ENCODE measurements around the gene PLA2R1.

Gene PLA2R1

DNA sequence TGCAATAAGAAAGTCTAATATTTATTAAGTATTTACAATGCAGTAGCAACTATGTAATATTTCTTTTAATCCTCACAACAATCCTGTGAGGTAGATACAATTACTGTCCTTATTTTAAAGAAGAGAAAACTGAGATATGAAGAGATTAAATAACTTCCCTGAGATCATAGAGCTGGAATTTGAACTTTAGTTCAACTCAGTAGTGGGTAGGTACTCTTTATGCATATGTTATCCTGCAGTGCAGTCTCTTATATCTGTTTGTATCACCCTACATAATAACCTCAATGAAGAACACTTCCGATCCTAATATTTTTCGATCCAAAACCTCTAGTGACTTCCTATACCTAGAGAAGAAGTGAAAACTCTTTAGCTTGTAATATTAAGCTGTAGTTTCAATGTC, 64.2 kb downstream of the PLA2R1 start:
- DNase-seq (ENCODE audit: low spot score in 2 of 2) (no peak), ATAC-seq (ENCODE audit: low read depth) (no peak)
- no peak overlapping the region for H3K4me3 Mint-ChIP-seq
- no peak overlapping the region for H3K27ac Mint-ChIP-seq
- no peaks in the 10 kb centered on the region for H3K4me1 Mint-ChIP-seq
- peaks cover 3% of the 10 kb centered on the region for H3K9me3 Mint-ChIP-seq
- H3K27me3 Mint-ChIP-seq, result peaks cover 8% of the 10 kb centered on the region
- no peaks in the 10 kb centered on the region for H3K36me3 Mint-ChIP-seq

GRCh38 chr2:159996792-159997546, 65.4 kb downstream of the PLA2R1 start:
- H3K9me3 Mint-ChIP-seq, result peaks cover 3% of the 10 kb centered on the region
- H3K27me3 Mint-ChIP-seq, result peaks cover 8% of the 10 kb centered on the region
- H3K4me1 Mint-ChIP-seq, result no peaks in the 10 kb centered on the region
- DNase-seq (ENCODE audit: low spot score in 2 of 2) (no peak), ATAC-seq (ENCODE audit: low read depth) (no peak)
- no peak overlapping the region for H3K27ac Mint-ChIP-seq
- no peaks in the 10 kb centered on the region for H3K36me3 Mint-ChIP-seq
- no peak overlapping the region for H3K4me3 Mint-ChIP-seq

DNA sequence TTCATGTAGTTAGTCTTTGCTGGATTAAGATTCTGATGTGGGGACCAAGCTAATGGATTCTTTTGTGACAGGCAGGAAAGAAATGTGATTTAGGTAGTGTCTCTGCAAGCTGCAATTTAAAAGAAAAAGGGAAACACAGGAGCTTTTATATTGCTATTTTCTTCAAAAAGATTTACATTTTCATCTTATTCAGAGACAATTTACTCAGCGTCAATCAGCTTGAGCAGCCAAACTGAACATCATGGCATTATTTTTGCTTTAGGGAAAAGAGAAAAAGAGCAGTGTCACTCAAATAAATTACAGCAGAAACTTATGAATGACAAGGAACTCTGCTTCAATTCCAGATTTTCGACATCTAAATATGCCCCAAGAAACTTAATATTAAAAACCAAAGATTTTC, 67.4 kb downstream of the PLA2R1 start:
- H3K9me3 Mint-ChIP-seq, result no peaks in the 10 kb centered on the region
- H3K27me3 Mint-ChIP-seq, result peaks cover 10% of the 10 kb centered on the region
- DNase-seq (ENCODE audit: low spot score in 2 of 2), result no peak
- no peak overlapping the region for H3K27ac Mint-ChIP-seq
- no peaks in the 10 kb centered on the region for H3K36me3 Mint-ChIP-seq
- no peak overlapping the region for H3K4me3 Mint-ChIP-seq
- H3K4me1 Mint-ChIP-seq, result no peaks in the 10 kb centered on the region
- ATAC-seq (ENCODE audit: low read depth), result no peak

DNA sequence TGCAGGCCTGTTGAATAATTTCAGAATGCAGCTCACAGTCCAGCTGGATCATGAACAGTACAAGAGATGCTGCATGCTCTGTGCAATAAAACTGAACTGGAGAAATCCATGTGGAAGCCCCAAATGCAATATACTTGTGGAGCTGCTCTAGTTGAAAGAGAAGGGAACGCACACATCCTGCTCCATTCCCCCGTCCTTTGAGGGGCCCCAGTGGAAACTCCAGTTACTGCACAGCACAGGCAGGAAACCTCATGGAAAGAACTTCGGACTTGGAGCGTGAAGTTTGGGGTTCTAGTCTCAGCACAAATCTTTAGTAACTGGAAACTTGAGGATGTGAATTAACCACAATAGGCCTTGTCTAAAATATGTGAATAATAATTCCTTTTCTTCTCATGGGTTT, 73.2 kb downstream of the PLA2R1 start:
- Mint-ChIP-seq H3K27ac (no peak overlapping the region), H3K27me3 (peaks cover 12% of the 10 kb centered on the region), H3K4me3 (no peak overlapping the region), H3K4me1 (no peaks in the 10 kb centered on the region), H3K36me3 (no peaks in the 10 kb centered on the region), H3K9me3 (no peaks in the 10 kb centered on the region)
- ATAC-seq (ENCODE audit: low read depth), result no peak
- DNase-seq (ENCODE audit: low spot score in 2 of 2), result no peak

GRCh38 chr2:159988412-159988970, 73.9 kb downstream of the PLA2R1 start:
- no peaks in the 10 kb centered on the region for H3K9me3 Mint-ChIP-seq
- H3K27ac Mint-ChIP-seq, result no peak overlapping the region
- H3K36me3 Mint-ChIP-seq, result no peaks in the 10 kb centered on the region
- peaks cover 12% of the 10 kb centered on the region for H3K27me3 Mint-ChIP-seq
- H3K4me3 Mint-ChIP-seq, result no peak overlapping the region
- no peaks in the 10 kb centered on the region for H3K4me1 Mint-ChIP-seq
- no peak for ATAC-seq (ENCODE audit: low read depth)
- DNase-seq (ENCODE audit: low spot score in 2 of 2), result no peak

DNA sequence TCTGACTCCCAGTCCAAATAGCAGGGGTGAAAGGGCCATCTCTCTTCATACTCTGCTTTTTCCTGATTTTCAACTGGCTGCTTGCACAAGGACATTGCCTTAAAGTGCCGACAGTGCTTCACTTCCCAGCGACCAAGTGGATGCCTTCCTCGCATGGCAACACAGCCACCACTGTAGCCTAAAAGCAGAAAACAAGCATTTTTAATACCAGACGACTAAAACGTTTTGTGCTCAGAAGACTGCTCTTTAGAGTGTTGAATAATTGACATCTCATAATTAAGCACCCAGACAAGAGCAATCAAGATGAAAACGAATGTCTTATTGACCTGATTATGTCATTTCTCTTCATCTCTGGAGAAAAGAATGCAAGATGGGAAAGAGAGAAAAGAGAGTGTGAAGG, 75.2 kb downstream of the PLA2R1 start:
- H3K9me3 Mint-ChIP-seq, result no peaks in the 10 kb centered on the region
- H3K4me1 Mint-ChIP-seq, result no peaks in the 10 kb centered on the region
- ATAC-seq (ENCODE audit: low read depth), result no peak
- no peak for DNase-seq (ENCODE audit: low spot score in 2 of 2)
- H3K36me3 Mint-ChIP-seq, result no peaks in the 10 kb centered on the region
- H3K27me3 Mint-ChIP-seq, result peaks cover 10% of the 10 kb centered on the region
- no peak overlapping the region for H3K27ac Mint-ChIP-seq
- no peak overlapping the region for H3K4me3 Mint-ChIP-seq

- ATAC-seq (ENCODE audit: low read depth) (no peak), DNase-seq (ENCODE audit: low spot score in 2 of 2) (no peak)
- peaks cover 10% of the 10 kb centered on the region for H3K27me3 Mint-ChIP-seq
- no peaks in the 10 kb centered on the region for H3K4me1 Mint-ChIP-seq
- no peak overlapping the region for H3K4me3 Mint-ChIP-seq
- no peaks in the 10 kb centered on the region for H3K36me3 Mint-ChIP-seq
- no peaks in the 10 kb centered on the region for H3K9me3 Mint-ChIP-seq
- H3K27ac Mint-ChIP-seq, result no peak overlapping the region
Observed at GRCh38 chr2:159985656-159986055, 76.8 kb downstream of the PLA2R1 start.

GRCh38 chr2:159984034-159984433, 78.4 kb downstream of the PLA2R1 start:
- Mint-ChIP-seq H3K36me3 (no peaks in the 10 kb centered on the region), H3K27me3 (peaks cover 7% of the 10 kb centered on the region), H3K9me3 (no peaks in the 10 kb centered on the region), H3K4me1 (no peaks in the 10 kb centered on the region), H3K4me3 (no peak overlapping the region), H3K27ac (no peak overlapping the region)
- ATAC-seq (ENCODE audit: low read depth) (no peak), DNase-seq (ENCODE audit: low spot score in 2 of 2) (no peak)

GRCh38 chr2:159982842-159983785, 79.3 kb downstream of the PLA2R1 start:
- Mint-ChIP-seq H3K4me3 (no peak overlapping the region), H3K4me1 (no peaks in the 10 kb centered on the region), H3K9me3 (no peaks in the 10 kb centered on the region), H3K36me3 (no peaks in the 10 kb centered on the region), H3K27ac (no peak overlapping the region), H3K27me3 (peaks cover 4% of the 10 kb centered on the region)
- ATAC-seq (ENCODE audit: low read depth) (no peak), DNase-seq (ENCODE audit: low spot score in 2 of 2) (no peak)

DNA sequence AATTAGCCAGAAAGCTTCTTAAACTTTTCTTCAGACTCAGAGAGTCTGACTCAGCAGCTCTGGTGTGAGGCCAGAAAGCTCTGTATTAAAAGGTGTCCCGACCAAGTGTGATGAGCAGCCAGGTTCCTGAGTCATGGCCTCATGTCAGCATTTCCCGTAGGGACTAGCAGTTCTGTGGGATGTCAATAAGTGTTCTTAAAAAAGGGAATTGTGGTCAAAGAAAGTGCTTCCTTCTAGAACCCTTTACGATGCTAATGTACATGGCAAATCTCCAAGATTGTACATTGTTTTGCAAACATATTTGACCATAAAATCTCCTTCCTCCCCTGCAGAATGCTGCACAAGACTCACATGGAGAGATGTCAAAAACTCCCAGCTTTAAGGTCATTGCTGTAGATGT, 80.1 kb downstream of the PLA2R1 start:
- Mint-ChIP-seq H3K27ac (no peak overlapping the region), H3K4me3 (no peak overlapping the region), H3K9me3 (no peaks in the 10 kb centered on the region), H3K27me3 (peaks cover 3% of the 10 kb centered on the region), H3K4me1 (no peaks in the 10 kb centered on the region), H3K36me3 (no peaks in the 10 kb centered on the region)
- DNase-seq (ENCODE audit: low spot score in 2 of 2) (no peak), ATAC-seq (ENCODE audit: low read depth) (no peak)

GRCh38 chr2:159976527-159977160, 85.8 kb downstream of the PLA2R1 start:
- H3K27me3 Mint-ChIP-seq, result peaks cover 8% of the 10 kb centered on the region
- H3K4me3 Mint-ChIP-seq, result no peak overlapping the region
- H3K27ac Mint-ChIP-seq, result no peak overlapping the region
- ATAC-seq (ENCODE audit: low read depth) (no peak), DNase-seq (ENCODE audit: low spot score in 2 of 2) (no peak)
- no peaks in the 10 kb centered on the region for H3K9me3 Mint-ChIP-seq
- H3K36me3 Mint-ChIP-seq, result no peaks in the 10 kb centered on the region
- H3K4me1 Mint-ChIP-seq, result no peaks in the 10 kb centered on the region

DNA sequence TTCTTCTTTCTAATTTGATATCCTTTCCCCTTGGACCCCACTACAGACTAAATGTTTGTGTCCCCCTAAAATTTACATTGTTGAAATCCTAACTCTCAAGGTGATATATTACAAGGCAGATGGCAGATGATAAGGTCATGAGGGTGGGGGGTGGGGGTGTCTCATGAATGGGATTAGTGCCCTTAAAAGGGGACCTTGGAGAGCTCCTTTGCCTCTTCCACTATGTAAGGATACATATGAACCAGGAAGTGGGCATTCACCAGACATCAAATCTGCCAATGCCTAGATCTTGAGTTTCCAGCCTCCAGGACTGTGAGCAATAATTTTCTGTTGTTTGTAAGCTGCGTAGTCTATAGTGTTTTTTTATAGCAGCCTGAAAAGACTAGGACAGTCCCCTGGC, 89.1 kb downstream of the PLA2R1 start:
- Mint-ChIP-seq H3K4me1 (peaks cover 3% of the 10 kb centered on the region), H3K27ac (no peak overlapping the region), H3K9me3 (no peaks in the 10 kb centered on the region), H3K27me3 (peaks cover 6% of the 10 kb centered on the region), H3K4me3 (no peak overlapping the region), H3K36me3 (no peaks in the 10 kb centered on the region)
- no peak for DNase-seq (ENCODE audit: low spot score in 2 of 2)
- ATAC-seq (ENCODE audit: low read depth), result no peak

GRCh38 chr2:159971365-159972152, 90.9 kb downstream of the PLA2R1 start:
- peaks cover 3% of the 10 kb centered on the region for H3K27me3 Mint-ChIP-seq
- H3K36me3 Mint-ChIP-seq, result no peaks in the 10 kb centered on the region
- no peak overlapping the region for H3K27ac Mint-ChIP-seq
- H3K4me1 Mint-ChIP-seq, result peaks cover 3% of the 10 kb centered on the region
- H3K9me3 Mint-ChIP-seq, result no peaks in the 10 kb centered on the region
- no peak for DNase-seq (ENCODE audit: low spot score in 2 of 2)
- H3K4me3 Mint-ChIP-seq, result no peak overlapping the region
- peak; percentile 52 for ATAC-seq (ENCODE audit: low read depth)

All from memory B cell (primary cell).